Measurements from ENCODE around the gene IQCB1.

The IQCB1 gene

GRCh38 chr3:121758727-121759450 is 76.0 kb downstream of the IQCB1 start:
- no peak for DNase-seq
- Histone ChIP-seq H3K4me3 (no peak overlapping the region), H3K27me3 (no peaks in the 10 kb centered on the region), H3K36me3 (no peaks in the 10 kb centered on the region), H3K9me3 (no peaks in the 10 kb centered on the region), H3K27ac (no peak overlapping the region), H3K4me1 (no peaks in the 10 kb centered on the region)
- TF ChIP-seq CTCF (IDR thresholded peaks at IDR 0.05), result no peak
- intact Hi-C loops (cut with DNase I; ENCODE audit: low total_unique reads), result no loop called here

DNA sequence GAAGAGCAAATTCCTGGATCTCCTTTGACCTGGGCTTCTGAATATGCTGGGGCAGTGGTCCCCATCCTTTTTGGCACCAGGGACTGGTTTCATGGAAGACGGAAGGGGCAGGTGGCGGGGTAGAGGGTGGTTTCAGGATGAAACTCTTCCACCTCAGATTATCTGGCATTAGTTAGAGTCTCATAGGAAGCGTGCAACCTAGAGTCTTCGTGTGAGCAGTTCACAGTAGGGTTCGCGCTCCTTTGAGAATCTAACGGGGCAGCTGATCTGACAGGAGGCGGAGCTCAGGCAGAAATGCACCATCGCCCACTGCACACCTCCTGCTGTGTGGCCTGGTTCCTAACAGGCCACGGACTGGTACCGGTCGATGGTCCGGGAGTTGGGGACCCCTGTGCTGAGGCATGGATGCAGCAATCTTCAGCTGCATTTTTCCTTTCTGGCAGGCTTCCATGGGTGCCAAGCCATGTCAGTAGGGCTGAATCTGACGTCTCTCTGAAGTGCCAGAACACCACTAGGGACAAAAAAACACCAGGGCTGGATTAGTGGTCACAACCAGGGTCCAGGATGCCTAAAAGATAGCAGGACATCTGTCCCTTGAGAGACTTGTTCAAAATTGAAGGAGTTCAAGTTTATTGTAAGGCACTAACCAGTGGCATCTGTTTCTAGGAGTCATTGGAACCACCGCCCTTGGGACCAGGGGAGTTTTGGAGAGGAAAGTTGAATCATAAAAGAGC is 76.9 kb downstream of the IQCB1 start:
- no peak overlapping the region for H3K27ac ChIP-seq
- no peaks in the 10 kb centered on the region for H3K36me3 ChIP-seq
- no peaks in the 10 kb centered on the region for H3K9me3 ChIP-seq
- intact Hi-C loops (cut with DNase I; ENCODE audit: low total_unique reads), result no loop called here
- TF ChIP-seq CTCF (IDR thresholded peaks at IDR 0.05), result no peak
- H3K27me3 ChIP-seq, result no peaks in the 10 kb centered on the region
- no peak overlapping the region for H3K4me3 ChIP-seq
- no peaks in the 10 kb centered on the region for H3K4me1 ChIP-seq
- no peak for DNase-seq

DNA sequence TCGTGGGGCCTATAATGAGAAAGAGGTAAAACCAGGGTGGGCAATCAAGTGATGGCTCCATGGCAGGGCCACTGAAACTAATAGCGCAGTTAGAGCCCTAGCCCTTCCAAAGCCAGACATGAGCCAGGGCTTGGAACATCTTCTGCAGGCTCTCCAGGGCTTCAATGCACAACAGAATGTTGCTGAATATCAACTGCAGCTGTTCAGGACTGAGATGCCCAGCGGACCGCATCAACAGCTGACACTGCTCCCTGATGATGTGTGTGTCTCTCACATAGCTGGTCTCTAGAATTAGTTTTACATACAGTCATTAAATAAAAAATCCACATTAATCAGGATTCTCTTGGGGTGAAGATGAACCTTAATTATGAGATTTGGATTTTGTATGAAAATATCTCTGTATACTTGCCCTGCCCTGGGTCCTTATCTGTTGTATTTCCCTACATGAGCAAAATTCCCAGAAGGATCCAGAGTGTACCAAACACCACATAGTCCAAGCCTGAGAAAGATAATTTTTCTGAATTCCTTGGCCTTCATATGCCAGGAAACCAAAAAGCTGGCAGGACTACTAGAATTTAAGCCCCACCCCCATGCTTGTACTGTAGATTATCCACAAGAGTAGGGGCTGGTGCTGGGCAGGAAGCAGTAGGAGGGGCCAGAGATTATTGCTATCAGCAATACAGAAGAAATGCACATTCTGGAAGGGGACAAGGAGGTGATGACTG is 77.6 kb downstream of the IQCB1 start:
- Histone ChIP-seq H3K36me3 (no peaks in the 10 kb centered on the region), H3K4me3 (no peak overlapping the region), H3K4me1 (no peaks in the 10 kb centered on the region), H3K27ac (no peak overlapping the region), H3K27me3 (no peaks in the 10 kb centered on the region), H3K9me3 (no peaks in the 10 kb centered on the region)
- intact Hi-C loops (cut with DNase I; ENCODE audit: low total_unique reads), result no loop called here
- no peak for DNase-seq
- no peak for TF ChIP-seq CTCF (IDR thresholded peaks at IDR 0.05)

DNA sequence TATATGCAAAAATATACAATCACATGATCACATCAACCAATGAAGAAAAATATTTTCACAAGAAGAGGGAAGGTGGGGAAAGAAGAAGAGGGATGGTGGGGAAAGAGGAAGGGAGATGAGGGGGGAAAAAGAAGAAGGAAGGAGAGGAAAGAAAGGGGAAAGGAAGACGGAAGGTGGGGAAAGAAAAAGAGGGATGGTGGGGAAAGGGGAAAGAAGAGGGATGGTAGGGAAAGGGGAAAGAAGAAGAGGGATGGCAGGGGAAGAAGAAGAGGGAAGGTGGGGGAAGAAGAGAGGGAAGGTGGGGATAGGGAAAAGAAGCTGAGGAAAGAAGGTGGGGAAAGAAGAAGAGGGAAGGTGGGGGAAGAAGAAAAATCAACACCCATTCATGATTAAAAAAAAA is 82.1 kb downstream of the IQCB1 start:
- no peaks in the 10 kb centered on the region for H3K9me3 ChIP-seq
- no peak overlapping the region for H3K27ac ChIP-seq
- intact Hi-C loops (cut with DNase I; ENCODE audit: low total_unique reads), result no loop called here
- peaks cover 0 to 18% (median 10%) of the 10 kb centered on the region in 4 donors for H3K4me1 ChIP-seq
- TF ChIP-seq CTCF (IDR thresholded peaks at IDR 0.05), result no peak
- H3K4me3 ChIP-seq, result no peak overlapping the region
- DNase-seq, result no peak
- H3K27me3 ChIP-seq, result no peaks in the 10 kb centered on the region
- no peaks in the 10 kb centered on the region for H3K36me3 ChIP-seq

DNA sequence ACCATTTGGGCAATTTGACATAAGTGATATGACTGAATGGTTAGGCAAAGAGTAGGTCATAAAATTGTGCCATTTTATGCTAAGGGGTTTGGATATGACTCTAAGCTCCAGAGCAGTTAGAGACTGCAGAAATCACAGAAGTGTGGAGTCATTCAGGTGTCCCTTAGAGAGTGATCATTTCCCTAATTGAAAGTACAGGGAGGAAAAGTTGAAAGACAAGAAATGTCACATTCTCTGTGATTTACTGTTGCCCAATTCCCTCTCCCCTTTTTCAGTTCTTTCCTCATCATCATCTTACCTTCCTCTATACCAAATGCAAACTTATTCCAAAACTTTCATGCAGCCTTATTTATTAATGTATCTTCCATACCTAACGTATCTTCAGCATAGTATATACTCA is 82.6 kb downstream of the IQCB1 start:
- Histone ChIP-seq H3K4me1 (peaks cover 0 to 24% (median 14%) of the 10 kb centered on the region in 4 donors), H3K4me3 (no peak overlapping the region), H3K27ac (no peak overlapping the region), H3K36me3 (no peaks in the 10 kb centered on the region), H3K9me3 (no peaks in the 10 kb centered on the region), H3K27me3 (no peaks in the 10 kb centered on the region)
- no peak for TF ChIP-seq CTCF (IDR thresholded peaks at IDR 0.05)
- DNase-seq, result no peak
- intact Hi-C loops (cut with DNase I; ENCODE audit: low total_unique reads), result no loop called here
